Measurements from ENCODE around the gene PIK3CD.

Gene PIK3CD

DNA sequence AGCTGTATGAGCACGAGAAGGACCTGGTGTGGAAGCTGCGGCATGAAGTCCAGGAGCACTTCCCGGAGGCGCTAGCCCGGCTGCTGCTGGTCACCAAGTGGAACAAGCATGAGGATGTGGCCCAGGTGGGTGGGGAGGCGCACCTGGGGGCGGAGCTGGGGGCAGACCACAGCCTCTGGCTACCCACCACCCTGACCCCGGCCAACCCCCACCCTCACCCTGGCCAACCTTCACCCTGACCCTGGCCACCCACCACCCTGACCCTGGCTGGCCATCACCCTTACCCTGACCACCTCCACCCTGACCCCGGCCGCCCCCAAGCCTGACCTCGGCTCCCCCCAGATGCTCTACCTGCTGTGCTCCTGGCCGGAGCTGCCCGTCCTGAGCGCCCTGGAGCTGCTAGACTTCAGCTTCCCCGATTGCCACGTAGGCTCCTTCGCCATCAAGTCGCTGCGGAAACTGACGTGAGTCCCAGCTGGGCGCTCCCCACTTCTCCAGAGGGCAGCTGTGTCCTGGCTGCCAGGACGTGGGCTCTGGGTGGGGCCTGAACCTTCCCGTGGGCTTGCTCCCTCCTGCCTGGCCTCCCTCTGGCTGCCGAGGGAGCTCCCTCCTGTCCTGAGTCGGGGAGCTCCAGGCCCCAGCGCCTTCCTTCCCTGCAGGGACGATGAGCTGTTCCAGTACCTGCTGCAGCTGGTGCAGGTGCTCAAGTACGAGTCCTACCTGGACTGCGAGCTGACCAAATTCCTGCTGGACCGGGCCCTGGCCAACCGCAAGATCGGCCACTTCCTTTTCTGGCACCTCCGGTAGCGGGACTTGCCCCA lies 69.5 kb downstream of the PIK3CD start:
- DNase-seq: no peak

DNA sequence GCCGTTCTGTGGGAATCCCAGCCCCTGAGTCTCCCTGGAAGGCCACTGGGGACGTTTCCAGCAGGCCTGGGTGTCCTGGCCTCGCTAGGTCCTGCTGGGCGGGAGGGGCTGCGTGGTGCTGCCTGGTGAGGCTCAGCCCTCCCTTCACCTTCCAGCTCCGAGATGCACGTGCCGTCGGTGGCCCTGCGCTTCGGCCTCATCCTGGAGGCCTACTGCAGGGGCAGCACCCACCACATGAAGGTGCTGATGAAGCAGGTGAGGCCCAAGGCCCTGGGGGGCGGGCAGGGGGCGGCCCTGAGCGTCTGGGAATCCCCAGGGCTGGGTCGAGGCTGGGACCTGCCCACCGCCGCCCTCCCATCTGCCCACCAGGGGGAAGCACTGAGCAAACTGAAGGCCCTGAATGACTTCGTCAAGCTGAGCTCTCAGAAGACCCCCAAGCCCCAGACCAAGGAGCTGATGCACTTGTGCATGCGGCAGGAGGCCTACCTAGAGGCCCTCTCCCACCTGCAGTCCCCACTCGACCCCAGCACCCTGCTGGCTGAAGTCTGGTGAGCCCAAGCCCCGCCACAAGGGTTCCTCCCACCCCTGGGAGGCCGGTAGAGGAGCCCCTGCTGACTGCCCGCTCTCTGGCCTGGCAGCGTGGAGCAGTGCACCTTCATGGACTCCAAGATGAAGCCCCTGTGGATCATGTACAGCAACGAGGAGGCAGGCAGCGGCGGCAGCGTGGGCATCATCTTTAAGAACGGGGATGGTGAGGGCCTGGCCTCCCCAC lies 70.3 kb downstream of the PIK3CD start:
- no peak for DNase-seq

DNA sequence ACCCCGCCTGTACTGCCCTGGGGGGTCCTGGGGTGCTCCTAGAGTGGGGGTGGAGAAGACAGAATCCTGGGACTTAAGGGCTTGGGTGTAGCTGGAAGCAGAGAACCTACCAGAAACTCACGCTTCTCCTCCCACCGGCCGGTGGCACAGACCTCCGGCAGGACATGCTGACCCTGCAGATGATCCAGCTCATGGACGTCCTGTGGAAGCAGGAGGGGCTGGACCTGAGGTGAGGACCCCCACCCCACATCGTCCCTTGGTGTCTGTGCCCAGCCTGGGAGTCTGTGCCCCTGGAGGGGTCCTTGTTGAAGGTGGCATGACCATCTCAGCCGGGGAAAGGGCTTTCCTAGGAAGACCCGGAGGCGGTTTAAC lies 70.8 kb downstream of the PIK3CD start:
- DNase-seq: no peak

DNA sequence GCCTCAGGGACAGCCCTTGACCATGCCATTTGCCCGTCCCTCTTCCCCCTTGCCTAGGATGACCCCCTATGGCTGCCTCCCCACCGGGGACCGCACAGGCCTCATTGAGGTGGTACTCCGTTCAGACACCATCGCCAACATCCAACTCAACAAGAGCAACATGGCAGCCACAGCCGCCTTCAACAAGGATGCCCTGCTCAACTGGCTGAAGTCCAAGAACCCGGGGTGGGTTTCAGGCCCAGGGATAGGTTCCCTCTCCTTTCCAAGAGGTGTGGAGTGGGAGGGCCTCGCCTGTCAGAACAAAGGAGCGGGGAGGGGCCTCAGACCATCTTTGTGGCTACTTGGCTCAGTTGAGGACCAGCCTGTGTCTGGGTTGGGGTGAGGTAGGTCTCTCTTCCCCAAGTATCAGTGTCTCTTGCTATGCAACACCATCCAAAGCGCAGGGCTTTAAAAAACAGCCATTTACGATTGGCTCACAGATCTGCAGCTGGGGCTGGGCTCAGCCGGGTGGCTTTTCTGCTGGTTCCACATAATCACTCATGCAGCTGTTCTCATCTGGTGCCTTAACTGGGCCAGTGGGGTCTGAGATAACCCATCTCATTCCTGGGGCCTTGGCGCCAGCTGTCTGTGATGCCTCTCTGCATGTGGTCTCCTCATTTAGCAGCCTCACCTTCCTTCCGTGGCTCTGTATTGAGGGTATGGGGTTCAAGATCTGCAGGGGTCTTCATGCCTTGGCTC lies 71.7 kb downstream of the PIK3CD start:
- DNase-seq: no peak

DNA sequence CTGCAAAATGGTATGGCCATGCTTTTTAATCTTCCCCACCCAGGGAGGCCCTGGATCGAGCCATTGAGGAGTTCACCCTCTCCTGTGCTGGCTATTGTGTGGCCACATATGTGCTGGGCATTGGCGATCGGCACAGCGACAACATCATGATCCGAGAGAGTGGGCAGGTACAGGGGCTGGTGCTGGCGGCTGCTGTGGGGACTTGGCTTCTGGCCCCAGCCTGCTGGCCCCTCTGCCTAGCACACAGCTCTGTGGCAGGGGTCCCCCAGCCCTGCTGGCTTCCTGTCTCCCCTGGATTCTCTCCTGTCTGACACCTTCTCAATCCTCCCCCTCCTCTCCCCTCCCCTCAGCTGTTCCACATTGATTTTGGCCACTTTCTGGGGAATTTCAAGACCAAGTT lies 72.4 kb downstream of the PIK3CD start:
- no peak for DNase-seq

DNA sequence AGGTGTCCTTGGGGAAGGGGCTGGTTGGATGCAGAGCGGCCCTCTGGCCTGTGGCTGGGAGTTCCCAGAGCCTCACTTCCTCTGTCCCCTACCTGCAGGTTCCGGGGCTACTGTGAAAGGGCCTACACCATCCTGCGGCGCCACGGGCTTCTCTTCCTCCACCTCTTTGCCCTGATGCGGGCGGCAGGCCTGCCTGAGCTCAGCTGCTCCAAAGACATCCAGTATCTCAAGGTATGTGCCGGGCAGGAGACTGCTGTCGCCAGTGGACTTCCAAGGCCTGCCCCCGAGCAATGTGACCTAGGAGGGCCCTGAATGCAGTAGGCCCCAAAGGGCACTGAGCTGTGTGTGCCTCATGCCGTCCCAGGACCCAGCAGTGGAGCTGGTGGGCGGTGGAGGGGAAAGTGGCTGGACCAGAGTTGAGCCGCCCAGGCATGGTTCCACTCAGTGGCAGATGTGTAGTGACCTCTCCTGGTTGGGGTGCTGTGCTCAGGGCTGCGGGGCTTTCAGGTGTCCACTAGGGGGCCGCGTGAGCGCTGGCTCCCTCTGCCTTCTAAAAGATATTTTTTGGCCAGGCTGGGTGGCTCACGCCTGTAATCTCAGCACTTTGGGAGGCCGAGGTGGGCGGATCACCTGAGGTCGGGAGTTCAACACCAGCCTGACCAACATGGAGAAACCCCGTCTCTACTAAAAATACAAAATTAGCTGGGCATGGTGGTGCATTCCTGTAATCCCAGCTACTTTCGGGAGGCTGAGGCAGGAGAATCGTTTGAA lies 73.4 kb downstream of the PIK3CD start:
- DNase-seq: no peak

DNA sequence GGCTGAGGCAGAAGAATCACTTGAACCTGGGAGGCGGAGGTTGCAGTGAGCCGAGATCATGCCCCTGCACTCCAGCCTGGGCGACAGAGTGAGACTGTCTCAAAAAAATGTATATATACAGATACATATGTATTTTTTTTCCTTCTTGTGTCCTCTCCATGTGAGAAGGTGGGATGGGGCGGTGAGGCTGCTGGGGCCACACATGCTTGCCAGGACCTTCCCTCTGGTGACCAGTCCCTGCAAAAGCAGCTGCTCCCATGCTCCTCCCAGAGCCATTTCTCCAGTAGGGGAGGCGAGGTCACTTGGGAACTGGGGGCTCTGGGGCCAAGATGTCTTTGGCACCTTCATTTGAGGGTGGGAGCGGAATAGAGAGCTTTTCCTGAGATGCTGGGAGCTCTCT lies 74.9 kb downstream of the PIK3CD start:
- DNase-seq: no peak

DNA sequence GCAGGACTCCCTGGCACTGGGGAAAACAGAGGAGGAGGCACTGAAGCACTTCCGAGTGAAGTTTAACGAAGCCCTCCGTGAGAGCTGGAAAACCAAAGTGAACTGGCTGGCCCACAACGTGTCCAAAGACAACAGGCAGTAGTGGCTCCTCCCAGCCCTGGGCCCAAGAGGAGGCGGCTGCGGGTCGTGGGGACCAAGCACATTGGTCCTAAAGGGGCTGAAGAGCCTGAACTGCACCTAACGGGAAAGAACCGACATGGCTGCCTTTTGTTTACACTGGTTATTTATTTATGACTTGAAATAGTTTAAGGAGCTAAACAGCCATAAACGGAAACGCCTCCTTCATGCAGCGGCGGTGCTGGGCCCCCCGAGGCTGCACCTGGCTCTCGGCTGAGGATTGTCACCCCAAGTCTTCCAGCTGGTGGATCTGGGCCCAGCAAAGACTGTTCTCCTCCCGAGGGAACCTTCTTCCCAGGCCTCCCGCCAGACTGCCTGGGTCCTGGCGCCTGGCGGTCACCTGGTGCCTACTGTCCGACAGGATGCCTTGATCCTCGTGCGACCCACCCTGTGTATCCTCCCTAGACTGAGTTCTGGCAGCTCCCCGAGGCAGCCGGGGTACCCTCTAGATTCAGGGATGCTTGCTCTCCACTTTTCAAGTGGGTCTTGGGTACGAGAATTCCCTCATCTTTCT lies 75.5 kb downstream of the PIK3CD start:
- no peak for DNase-seq

DNA sequence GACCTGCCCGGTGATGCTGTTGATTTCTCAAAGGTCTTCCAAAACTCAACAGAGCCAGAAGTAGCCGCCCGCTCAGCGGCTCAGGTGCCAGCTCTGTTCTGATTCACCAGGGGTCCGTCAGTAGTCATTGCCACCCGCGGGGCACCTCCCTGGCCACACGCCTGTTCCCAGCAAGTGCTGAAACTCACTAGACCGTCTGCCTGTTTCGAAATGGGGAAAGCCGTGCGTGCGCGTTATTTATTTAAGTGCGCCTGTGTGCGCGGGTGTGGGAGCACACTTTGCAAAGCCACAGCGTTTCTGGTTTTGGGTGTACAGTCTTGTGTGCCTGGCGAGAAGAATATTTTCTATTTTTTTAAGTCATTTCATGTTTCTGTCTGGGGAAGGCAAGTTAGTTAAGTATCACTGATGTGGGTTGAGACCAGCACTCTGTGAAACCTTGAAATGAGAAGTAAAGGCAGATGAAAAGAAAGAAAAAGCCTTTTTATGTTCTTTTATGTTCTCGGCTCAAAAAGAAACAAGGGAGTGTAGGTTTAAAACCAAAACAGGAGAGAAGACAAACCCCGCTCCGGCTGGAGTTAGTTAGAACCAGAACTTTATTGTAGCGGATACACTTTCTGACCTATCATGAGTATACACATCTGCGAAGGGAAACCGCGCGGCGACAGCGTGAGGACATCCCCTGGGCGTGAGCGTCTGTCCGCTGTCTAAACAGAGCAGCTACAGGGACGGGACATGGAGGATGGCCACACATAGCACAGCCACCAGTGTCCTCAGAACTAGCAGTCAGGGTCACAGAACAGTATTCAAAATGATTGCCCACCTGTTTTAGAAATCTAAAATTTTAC lies 77.1 kb downstream of the PIK3CD start:
- DNase-seq: no peak

DNA sequence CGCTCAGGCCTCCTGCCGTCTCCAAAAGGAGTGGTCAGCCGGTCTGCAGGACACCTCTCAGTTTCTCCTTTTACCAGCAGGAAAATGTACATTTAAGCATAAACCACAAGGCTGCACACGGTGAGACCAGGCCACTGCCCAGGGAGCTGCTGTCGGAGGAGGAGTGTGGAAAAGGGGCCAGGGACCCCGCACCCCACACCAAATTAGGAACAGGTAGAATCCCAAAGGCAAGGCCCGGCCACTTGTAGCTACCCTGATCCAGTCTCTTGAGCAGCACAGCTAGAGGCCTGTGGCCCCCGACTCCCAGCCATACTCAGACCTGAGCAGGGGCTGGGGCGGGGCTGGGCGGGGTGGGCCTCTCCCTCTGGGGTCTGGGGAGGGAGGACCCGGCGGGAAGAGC lies 78.0 kb downstream of the PIK3CD start:
- DNase-seq: no peak

DNA sequence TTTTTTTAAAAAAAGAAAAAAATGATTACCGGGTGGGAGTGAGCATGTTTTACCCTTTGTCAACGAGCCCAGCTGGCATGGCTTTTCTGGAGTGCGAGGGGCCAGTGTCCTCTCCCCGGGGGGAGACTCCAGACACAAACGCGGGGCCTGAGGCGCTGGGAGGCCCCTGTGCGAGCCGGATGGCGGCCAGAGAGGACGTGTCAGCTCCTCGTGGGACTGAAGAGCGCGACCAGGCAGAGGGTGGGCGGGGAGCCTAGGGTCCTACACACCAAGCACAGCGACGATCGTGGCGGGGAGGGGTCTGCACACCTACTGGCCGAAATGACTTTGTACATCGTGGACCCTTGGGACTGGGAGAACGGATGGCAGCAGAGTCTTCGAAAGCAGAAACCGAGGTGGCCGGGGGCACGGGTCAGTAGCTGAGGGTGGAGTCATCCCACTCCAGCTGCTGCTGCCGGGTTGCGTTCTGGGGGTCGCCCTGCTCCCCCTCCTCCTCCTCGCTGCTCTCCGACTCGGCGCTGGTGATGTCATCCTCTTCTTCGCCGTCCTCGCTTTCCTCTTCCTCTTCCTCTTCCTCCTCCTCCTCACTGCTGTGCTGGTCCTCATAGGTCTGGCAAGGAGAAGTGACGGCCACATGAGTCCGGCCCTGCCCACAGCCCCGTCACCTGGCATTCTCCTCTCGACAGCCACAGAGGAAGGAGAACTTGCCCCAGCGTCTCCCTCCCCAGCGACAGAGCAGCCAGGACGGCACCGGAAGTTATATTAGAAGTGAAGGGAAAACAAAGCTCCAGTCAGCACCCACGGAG lies 78.8 kb downstream of the PIK3CD start:
- DNase-seq: no peak

DNA sequence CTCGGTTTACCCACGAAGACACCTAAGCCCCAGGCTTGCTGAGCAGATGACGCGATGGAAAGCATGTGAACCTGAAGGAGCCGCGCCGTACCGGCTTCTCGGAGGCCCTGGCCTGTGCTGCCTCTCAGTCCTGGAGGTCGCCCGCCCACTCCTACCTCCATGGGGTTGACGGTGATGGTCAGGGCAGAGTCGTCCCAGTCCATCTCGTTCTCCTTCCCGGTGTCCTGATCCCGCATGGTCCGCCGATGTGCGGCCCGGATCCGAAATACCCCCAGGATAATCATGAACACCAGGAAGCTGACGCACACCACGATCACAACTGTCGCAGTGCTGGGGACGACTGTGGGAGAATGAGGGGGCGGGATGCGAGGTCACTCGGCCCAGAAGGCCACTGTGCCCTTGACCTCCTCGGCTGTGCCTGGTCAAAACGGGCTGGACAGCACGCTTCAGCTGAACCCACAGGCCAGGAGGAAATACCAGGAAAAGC lies 79.6 kb downstream of the PIK3CD start:
- no peak for DNase-seq

DNA sequence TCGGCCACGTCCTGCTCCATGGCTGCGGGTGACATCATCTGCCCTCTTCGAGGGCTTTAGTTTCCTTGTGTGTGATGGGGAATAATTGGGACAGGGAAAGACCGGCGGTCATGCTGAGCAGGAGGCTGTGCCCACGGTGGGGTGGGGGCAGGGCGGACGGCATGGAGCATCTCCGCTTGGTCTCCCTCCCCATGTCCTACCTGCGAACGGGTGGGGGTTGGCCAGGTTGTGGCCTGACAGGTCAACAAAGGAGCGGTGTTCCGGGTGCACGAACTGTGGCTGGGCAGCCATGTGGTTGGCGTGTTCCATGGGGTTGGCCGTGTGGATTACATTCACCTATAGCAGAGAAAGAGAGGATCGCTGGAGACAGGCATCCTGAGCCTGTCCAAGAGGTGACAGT lies 80.0 kb downstream of the PIK3CD start:
- DNase-seq: no peak

DNA sequence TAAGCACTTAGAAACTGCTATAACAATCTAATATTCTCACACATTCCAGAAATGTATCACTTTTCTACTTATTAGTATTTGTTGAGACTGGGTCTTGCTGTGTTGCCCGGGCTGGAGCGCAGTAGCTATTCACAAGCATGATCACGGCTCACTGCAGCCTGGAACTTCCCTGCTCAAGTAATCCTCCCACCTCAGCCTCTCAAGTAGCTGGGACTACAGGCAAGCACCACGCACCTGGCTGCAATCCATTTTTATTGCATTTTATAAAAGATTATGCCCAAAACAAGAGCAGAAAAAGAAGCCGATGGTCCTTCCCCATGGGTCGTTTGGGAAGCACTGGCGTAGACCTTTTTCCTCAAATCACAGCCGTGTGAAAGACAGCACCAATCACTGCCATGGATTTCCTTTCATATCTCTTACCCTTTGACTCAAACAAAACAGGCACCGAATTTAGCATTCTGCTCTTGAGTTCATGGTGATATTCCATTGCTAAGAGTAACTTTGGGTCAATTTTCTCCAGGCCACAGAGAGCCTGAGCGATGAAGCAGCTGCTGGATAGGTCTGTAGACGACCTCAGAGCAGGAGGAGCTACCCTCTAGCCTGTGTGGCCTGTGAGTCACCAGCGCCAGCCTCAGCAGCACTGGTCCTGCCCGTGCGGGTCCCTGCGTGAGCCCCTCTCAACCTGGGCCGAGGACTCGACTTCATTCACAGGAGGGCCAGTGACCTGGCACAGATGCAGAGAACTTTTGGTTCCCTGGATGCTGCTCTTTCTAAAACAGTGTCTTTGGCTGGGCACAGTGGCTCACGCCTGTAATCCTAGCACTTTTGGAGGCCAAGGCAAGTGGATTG lies 80.8 kb downstream of the PIK3CD start:
- no peak for DNase-seq

DNA sequence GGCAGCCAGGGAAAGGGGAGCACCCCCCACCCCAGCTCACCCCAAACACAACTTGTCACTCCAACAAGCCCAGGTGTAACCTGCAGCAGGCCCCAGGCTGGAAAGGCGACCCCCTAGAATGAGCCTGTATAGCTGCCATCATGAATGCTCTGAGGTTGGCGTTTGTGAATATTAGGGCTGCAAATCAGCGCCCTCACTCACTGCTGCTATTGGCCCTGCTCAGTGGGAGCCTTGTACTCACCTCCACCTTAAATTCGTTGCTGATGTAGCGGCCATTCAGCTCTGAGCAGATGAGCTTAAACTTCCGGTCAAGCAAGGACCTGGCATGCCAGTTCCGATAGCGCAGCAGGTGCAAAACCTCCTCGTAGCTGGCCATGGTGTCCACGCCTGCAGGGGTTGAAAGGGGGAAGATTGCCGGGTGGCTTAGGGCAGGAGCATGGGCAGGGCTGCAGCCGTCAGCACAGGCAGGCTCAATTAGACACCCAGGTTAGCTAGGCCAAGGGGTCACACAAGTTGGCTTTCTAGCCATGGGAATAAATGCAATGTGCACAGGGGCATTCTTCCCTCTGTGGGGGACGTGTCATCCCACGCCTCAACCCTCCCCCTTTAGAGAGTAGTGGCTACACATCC lies 81.7 kb downstream of the PIK3CD start:
- no peak for DNase-seq

DNA sequence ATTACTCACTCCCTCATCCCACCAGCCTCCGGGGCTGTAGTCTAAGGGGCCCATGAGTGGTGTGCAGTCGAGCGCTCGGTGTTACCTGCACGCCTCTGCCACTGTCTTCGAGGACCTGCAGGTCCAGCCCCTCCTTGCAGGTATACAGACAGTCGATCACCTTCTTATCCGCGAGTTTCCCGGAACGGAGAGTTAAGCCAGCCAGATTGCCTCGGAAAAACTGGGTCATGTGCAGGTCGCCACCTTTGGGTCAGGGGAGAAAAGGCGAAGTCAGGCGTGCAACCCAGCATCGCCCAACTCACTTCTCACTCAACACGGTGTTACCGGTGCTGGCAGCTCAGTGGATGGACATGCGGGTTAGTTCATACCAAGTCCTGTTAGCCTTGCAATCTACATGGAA lies 84.3 kb downstream of the PIK3CD start:
- no peak for DNase-seq

DNA sequence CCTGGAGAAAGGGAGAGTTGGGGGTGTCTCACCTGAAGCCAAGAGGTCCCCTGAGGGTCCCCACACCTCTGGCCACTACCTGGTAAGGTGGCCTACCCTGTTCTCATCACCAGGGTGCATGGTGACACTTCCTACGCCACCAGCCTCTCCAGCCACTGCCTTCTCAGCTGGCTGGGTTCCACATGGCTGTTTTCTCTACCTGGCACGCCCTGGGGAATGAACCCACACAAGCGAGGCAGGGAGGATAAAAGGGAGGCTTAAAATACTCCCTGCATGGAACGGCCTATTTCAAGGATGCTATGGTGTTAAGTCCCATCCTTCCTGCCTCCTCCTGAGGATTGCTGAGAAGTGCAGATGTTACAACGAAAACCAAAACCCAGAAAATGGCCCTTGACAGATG lies 84.7 kb downstream of the PIK3CD start:
- DNase-seq: no peak

DNA sequence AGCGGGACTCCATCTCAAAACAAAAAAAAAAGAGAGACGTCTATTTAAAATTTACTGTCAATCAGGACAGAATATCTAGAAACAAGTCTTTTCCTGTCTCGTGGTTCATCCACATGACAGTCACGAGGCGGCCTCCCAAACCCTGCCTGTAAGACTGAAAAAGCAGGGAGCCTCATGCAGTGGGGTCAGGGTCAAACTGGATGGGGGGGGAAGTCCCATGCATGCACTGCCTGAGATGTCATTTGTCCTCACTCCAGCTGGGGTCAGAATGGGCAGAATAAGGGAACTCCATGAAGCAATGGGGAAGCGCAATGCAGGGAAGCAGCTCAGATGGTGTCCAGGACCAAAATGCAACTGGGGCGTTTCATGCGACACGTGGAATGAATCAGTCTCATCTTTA lies 85.5 kb downstream of the PIK3CD start:
- DNase-seq: no peak

DNA sequence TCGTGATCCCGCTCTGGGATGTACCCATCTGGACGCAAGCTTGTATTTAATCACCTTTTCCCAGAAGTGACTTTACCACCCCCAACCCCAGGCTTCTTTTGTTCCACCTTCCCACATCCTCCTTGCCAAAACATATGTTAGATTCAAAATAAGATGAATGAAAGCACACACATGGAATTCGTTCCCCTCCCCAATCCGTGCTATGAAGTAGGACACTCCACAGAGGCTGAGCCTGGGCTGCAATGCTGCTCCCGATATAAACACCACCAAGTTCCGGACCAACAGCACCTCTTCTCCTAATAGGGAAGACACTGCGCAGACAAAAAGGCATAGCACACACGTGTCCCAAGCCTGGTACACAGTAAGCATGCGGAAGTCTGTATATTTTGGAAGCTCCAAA lies 86.1 kb downstream of the PIK3CD start:
- DNase-seq: no peak
